ENCODE results near the gene PRRC2A.

GRCh38 chr6:31639449-31639861, 18.9 kb downstream of the PRRC2A start:
- TF ChIP-seq CTCF (IDR thresholded peaks at IDR 0.05) (no peak), POLR2A (IDR thresholded peaks at IDR 0.05) (no peak)
